Sigmoid colon (tissue), 7 donors: Measurements from ENCODE around the gene RSF1. TPM values are rescaled to one million over a fixed set of nuclear protein-coding genes. Genes with fewer than 3 reads are reported as not detected.

Experiments
- DNase-seq: peaks from one replicate; pipeline ENCODE4 v3.0.0-alpha.2; 2019
- H3K27ac ChIP-seq, 4 donors: fragments of 200-600 bp; sonication (generic); one replicate each; pipeline ENCODE4 v1.5.1; 2016 to 2019; ENCODE audit warnings: mild to moderate bottlenecking in 1 of 4
- H3K27me3 ChIP-seq, 3 donors: fragments of 200-600 bp; sonication (generic); one replicate each; pipeline ENCODE4 v1.5.1; 2019; ENCODE audit warnings: mild to moderate bottlenecking in 1 of 3
- H3K36me3 ChIP-seq, 4 donors: fragments of 200-600 bp; sonication (generic); one replicate each; pipeline ENCODE4 v1.5.1; 2016 to 2019
- H3K4me1 ChIP-seq, 4 donors: fragments of 200-600 bp; sonication (generic); one replicate each; pipeline ENCODE4 v1.5.1; 2017 to 2019
- H3K4me3 ChIP-seq, 4 donors: fragments of 200-600 bp; sonication (generic); one replicate each; pipeline ENCODE4 v1.5.1; 2017 to 2019; ENCODE audit warnings: mild to moderate bottlenecking in 2 of 4, moderate library complexity in 1 of 4
- H3K9me3 ChIP-seq, 4 donors: fragments of 200-600 bp in 3 of 4; sonication (generic) in 3 of 4; one replicate each; pipeline versions ENCODE4 v1.5.1 to v1.6.1; 2013 to 2019
- CTCF ChIP-seq, 4 experiments: fragments of 450-650 bp in 3 of 4; fragments of 200-600 bp in 1 of 4; IDR thresholded peaks; one replicate each; pipeline ENCODE4 v1.5.1; 2016 to 2019; ENCODE audit warnings: antibody characterized with exemption in 4 of 4, mild to moderate bottlenecking in 3 of 4, moderate library complexity in 2 of 4
- EP300 ChIP-seq, 4 donors: sonication (generic); formaldehyde crosslinking; IDR thresholded peaks; one replicate each; pipeline ENCODE4 v1.6.1; 2017; ENCODE audit warnings: antibody characterized with exemption in 4 of 4
- POLR2A ChIP-seq, 2 donors: fragments of 450-650 bp; IDR thresholded peaks; one replicate each; pipeline ENCODE4 v1.6.1; 2016; ENCODE audit warnings: antibody characterized with exemption in 2 of 2, mild to moderate bottlenecking in 2 of 2, moderate library complexity in 2 of 2
- POLR2AphosphoS5 ChIP-seq, 4 donors: sonication (generic); formaldehyde crosslinking; IDR thresholded peaks; one replicate each; pipeline ENCODE4 v1.6.1; 2017; ENCODE audit warnings: antibody characterized with exemption in 4 of 4
- WGBS, 2 donors: extraction: QIAGEN DNeasy Blood & Tissue Kit; methylation state at CpG; one replicate each; pipeline ENCODE4 v1.1.7; 2013; 5-methylcytosine and 5-hydroxymethylcytosine counted together
- intact Hi-C: fragments of 100-400 bp; cut with DNase I; formaldehyde crosslinking; loops from one replicate; pipeline ENCODE4 v1.15.1; 2023
- polyA plus RNA-seq, 3 donors: library from polyadenylated mRNA; stranded (reverse); fragments of 200-250 nt; gene quantifications; one replicate each; pipeline ENCODE4 v1.2.3, GENCODE V29; 2013
- total RNA-seq, 4 donors: library from RNA; depleted of rRNA; stranded (reverse); fragments of >200 nt; gene quantifications; one replicate each; pipeline ENCODE4 v1.1.0, GENCODE V29; 2016
- donor health status: healthy with polysubstance abuse.
- donor health status: Bipolar disorder and iron deficiency.
- donor health status: healthy.

RSF1 gene
- total and polyA plus RNA-seq, 7 donors: 9.6 to 90.7 (median 61.5) TPM

DNA sequence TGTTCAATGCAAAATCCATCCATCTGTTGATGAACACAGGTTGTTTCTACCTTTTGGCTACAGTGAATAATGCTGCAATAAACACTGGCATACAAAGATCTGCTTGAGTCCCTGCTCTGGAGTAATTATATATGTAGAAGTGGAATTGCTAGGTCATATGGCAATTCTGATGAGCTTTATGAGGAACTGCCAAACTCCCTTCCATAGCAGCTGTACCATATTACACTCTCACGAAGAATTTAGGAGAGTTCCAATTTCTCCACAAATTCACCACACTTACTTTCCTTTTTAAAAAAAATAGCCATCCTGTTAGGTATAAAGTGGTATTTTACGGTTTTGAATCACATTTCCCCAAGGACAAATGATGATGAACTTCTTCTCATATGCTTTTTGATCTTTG is 62.2 kb downstream of the RSF1 start:
- Histone ChIP-seq H3K4me3 (no peak overlapping the region), H3K36me3 (peaks cover 0 to 25% (median 4%) of the 10 kb centered on the region in 4 donors), H3K27ac (no peak overlapping the region), H3K9me3 (no peaks in the 10 kb centered on the region), H3K27me3 (no peaks in the 10 kb centered on the region), H3K4me1 (no peaks in the 10 kb centered on the region)
- TF ChIP-seq EP300 (IDR thresholded peaks at IDR 0.05) (no peak), CTCF (IDR thresholded peaks at IDR 0.05) (no peak), POLR2AphosphoS5 (IDR thresholded peaks at IDR 0.05) (no peak), POLR2A (IDR thresholded peaks at IDR 0.05) (no peak)
- no peak for DNase-seq
- 84 to 89% methylated on average over 2 of the region's 2 CpGs for WGBS, 2 donors
- intact Hi-C loops: no loop called here

DNA sequence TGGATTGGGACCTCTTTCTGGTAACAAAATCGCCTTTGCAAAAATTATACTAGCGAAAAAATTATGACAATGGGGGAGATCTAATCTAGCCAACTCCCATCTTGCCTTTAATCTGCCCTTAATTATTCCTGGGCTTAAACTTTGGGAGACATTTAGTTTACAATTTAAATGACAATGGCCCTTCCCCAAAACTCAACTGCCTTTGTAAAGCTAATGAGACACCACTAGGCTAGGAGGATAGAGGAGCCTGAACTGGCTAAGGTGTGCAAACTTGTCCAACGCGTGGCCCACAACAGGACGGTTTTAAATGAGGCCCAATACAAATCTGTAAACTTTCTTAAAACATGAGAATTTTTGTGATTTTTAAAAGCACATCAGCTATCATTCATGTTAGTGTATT is 67.3 kb downstream of the RSF1 start:
- no peak overlapping the region for H3K4me3 ChIP-seq
- intact Hi-C loops: no loop called here
- no peak overlapping the region for H3K27ac ChIP-seq
- H3K9me3 ChIP-seq: no peaks in the 10 kb centered on the region
- TF ChIP-seq POLR2A (IDR thresholded peaks at IDR 0.05): no peak
- TF ChIP-seq POLR2AphosphoS5 (IDR thresholded peaks at IDR 0.05): no peak
- TF ChIP-seq CTCF (IDR thresholded peaks at IDR 0.05): no peak
- TF ChIP-seq EP300 (IDR thresholded peaks at IDR 0.05): no peak
- H3K27me3 ChIP-seq: no peaks in the 10 kb centered on the region
- peaks cover 0 to 12% (median 0%) of the 10 kb centered on the region in 4 donors for H3K36me3 ChIP-seq
- DNase-seq: no peak
- 95 to 97% methylated on average over 5 of the region's 5 CpGs for WGBS, 2 donors
- H3K4me1 ChIP-seq: peaks cover 0 to 19% (median 11%) of the 10 kb centered on the region in 4 donors

GRCh38 chr11:77752516-77752915 is 68.0 kb downstream of the RSF1 start:
- Histone ChIP-seq H3K36me3 (peaks cover 0 to 12% (median 0%) of the 10 kb centered on the region in 4 donors), H3K27ac (no peak overlapping the region), H3K4me3 (no peak overlapping the region), H3K27me3 (no peaks in the 10 kb centered on the region), H3K9me3 (no peaks in the 10 kb centered on the region), H3K4me1 (peaks cover 0 to 23% (median 13%) of the 10 kb centered on the region in 4 donors)
- intact Hi-C loops: no loop called here
- DNase-seq: no peak
- WGBS, 2 donors: 50 to 76% methylated on average over 3 of the region's 3 CpGs
- no peak for TF ChIP-seq EP300 (IDR thresholded peaks at IDR 0.05)
- no peak for TF ChIP-seq POLR2AphosphoS5 (IDR thresholded peaks at IDR 0.05)
- TF ChIP-seq CTCF (IDR thresholded peaks at IDR 0.05): no peak
- no peak for TF ChIP-seq POLR2A (IDR thresholded peaks at IDR 0.05)

DNA sequence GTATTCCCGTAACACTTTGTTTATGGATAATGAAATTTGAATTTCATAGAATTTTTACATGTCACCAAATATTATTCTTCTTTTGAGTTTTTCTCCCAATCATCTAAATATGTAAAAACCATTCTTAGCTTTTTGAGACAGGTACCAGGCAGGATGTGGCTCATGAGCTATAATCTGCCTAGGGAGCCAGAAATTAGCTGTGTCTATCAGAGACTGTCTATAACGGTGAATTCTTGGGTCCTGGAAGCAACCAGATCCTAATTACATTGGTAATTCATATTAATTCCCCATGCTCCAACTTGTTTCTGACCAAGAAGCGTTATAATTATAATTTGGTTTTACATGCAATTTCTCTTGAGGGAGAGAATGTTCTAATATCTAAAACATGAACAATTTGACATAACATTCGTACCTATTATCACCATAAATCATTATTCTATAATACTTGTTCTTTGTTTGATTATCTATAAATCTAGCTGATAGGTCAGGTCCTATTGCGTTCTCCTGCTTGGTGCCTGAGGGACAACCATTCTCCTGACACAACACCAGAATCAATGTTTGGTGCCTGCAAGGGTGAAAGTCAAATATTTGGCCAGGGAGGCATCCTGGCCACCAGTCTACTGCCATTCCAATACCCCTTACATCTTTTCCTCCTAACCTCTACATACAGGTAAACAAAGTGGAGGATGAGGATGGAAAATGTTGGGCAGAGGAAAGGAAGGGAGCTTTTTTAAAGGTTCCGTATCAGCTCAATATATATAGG is 69.9 kb downstream of the RSF1 start:
- no peak overlapping the region for H3K4me3 ChIP-seq
- H3K27ac ChIP-seq: no peak overlapping the region
- 95 to 97% methylated on average over 6 of the region's 6 CpGs for WGBS, 2 donors
- no peak for DNase-seq
- H3K4me1 ChIP-seq: peaks cover 0 to 30% (median 19%) of the 10 kb centered on the region in 4 donors
- no peaks in the 10 kb centered on the region for H3K27me3 ChIP-seq
- H3K9me3 ChIP-seq: no peaks in the 10 kb centered on the region
- intact Hi-C loops: no loop called here
- TF ChIP-seq POLR2A (IDR thresholded peaks at IDR 0.05) (no peak), CTCF (IDR thresholded peaks at IDR 0.05) (no peak)
- H3K36me3 ChIP-seq: peaks cover 0 to 12% (median 0%) of the 10 kb centered on the region in 4 donors
